ENCODE results near the gene PKP4.

The PKP4 gene

GRCh38 chr2:158723181-158723838, 266.6 kb downstream of the PKP4 start:
- Histone ChIP-seq H3K36me3 (ENCODE audit: insufficient read depth, low read length) (no peaks in the 10 kb centered on the region), H3K9ac (ENCODE audit: insufficient read length) (no peak overlapping the region), H3K27ac (no peak overlapping the region), H3K9me3 (ENCODE audit: low read depth, low read length) (no peaks in the 10 kb centered on the region), H3K4me3 (no peak overlapping the region)
- TF ChIP-seq EZH2 (IDR thresholded peaks at IDR 0.05) (no peak), FOXP2 (optimal IDR thresholded peaks at IDR 0.05; ENCODE audit: control extremely low read depth, extremely low read length, insufficient read depth) (no peak), POLR2AphosphoS5 (IDR thresholded peaks at IDR 0.05; ENCODE audit: borderline replicate concordance, low read depth, low read length) (no peak)
- no peak for DNase-seq (ENCODE audit: low read depth, low spot score)

GRCh38 chr2:158723921-158724802, 267.4 kb downstream of the PKP4 start:
- no peaks in the 10 kb centered on the region for H3K36me3 ChIP-seq (ENCODE audit: insufficient read depth, low read length)
- H3K27ac ChIP-seq = no peak overlapping the region
- no peak overlapping the region for H3K4me3 ChIP-seq
- H3K9ac ChIP-seq (ENCODE audit: insufficient read length) = no peak overlapping the region
- H3K9me3 ChIP-seq (ENCODE audit: low read depth, low read length) = no peaks in the 10 kb centered on the region
- TF ChIP-seq POLR2AphosphoS5 (IDR thresholded peaks at IDR 0.05; ENCODE audit: borderline replicate concordance, low read depth, low read length) = no peak
- no peak for TF ChIP-seq FOXP2 (optimal IDR thresholded peaks at IDR 0.05; ENCODE audit: control extremely low read depth, extremely low read length, insufficient read depth)
- no peak for TF ChIP-seq EZH2 (IDR thresholded peaks at IDR 0.05)
- DNase-seq (ENCODE audit: low read depth, low spot score) = no peak

- H3K4me3 ChIP-seq = no peak overlapping the region
- H3K36me3 ChIP-seq (ENCODE audit: insufficient read depth, low read length) = no peaks in the 10 kb centered on the region
- TF ChIP-seq FOXP2 (optimal IDR thresholded peaks at IDR 0.05; ENCODE audit: control extremely low read depth, extremely low read length, insufficient read depth) (no peak), EZH2 (IDR thresholded peaks at IDR 0.05) (no peak), POLR2AphosphoS5 (IDR thresholded peaks at IDR 0.05; ENCODE audit: borderline replicate concordance, low read depth, low read length) (no peak)
- no peak overlapping the region for H3K9ac ChIP-seq (ENCODE audit: insufficient read length)
- no peak for DNase-seq (ENCODE audit: low read depth, low spot score)
- H3K27ac ChIP-seq = no peak overlapping the region
- H3K9me3 ChIP-seq (ENCODE audit: low read depth, low read length) = no peaks in the 10 kb centered on the region
Observed at GRCh38 chr2:158724803-158725381, 268.1 kb downstream of the PKP4 start.

GRCh38 chr2:158725441-158725891, 268.7 kb downstream of the PKP4 start:
- H3K9me3 ChIP-seq (ENCODE audit: low read depth, low read length) = no peaks in the 10 kb centered on the region
- no peak for DNase-seq (ENCODE audit: low read depth, low spot score)
- no peak overlapping the region for H3K9ac ChIP-seq (ENCODE audit: insufficient read length)
- TF ChIP-seq FOXP2 (optimal IDR thresholded peaks at IDR 0.05; ENCODE audit: control extremely low read depth, extremely low read length, insufficient read depth) (no peak), EZH2 (IDR thresholded peaks at IDR 0.05) (no peak), POLR2AphosphoS5 (IDR thresholded peaks at IDR 0.05; ENCODE audit: borderline replicate concordance, low read depth, low read length) (no peak)
- H3K4me3 ChIP-seq = no peak overlapping the region
- no peak overlapping the region for H3K27ac ChIP-seq
- H3K36me3 ChIP-seq (ENCODE audit: insufficient read depth, low read length) = no peaks in the 10 kb centered on the region

- no peak for DNase-seq (ENCODE audit: low read depth, low spot score)
- H3K27ac ChIP-seq = no peak overlapping the region
- no peak overlapping the region for H3K4me3 ChIP-seq
- no peaks in the 10 kb centered on the region for H3K9me3 ChIP-seq (ENCODE audit: low read depth, low read length)
- no peak overlapping the region for H3K9ac ChIP-seq (ENCODE audit: insufficient read length)
- no peaks in the 10 kb centered on the region for H3K36me3 ChIP-seq (ENCODE audit: insufficient read depth, low read length)
- TF ChIP-seq POLR2AphosphoS5 (IDR thresholded peaks at IDR 0.05; ENCODE audit: borderline replicate concordance, low read depth, low read length) (no peak), FOXP2 (optimal IDR thresholded peaks at IDR 0.05; ENCODE audit: control extremely low read depth, extremely low read length, insufficient read depth) (no peak), EZH2 (IDR thresholded peaks at IDR 0.05) (no peak)
Observed at GRCh38 chr2:158726911-158727592, 270.3 kb downstream of the PKP4 start.

GRCh38 chr2:158728422-158728821, 271.7 kb downstream of the PKP4 start:
- no peak for DNase-seq (ENCODE audit: low read depth, low spot score)
- TF ChIP-seq EZH2 (IDR thresholded peaks at IDR 0.05) = no peak
- TF ChIP-seq POLR2AphosphoS5 (IDR thresholded peaks at IDR 0.05; ENCODE audit: borderline replicate concordance, low read depth, low read length) = no peak
- no peak for TF ChIP-seq FOXP2 (optimal IDR thresholded peaks at IDR 0.05; ENCODE audit: control extremely low read depth, extremely low read length, insufficient read depth)
- H3K36me3 ChIP-seq (ENCODE audit: insufficient read depth, low read length) = no peaks in the 10 kb centered on the region
- H3K9me3 ChIP-seq (ENCODE audit: low read depth, low read length) = no peaks in the 10 kb centered on the region
- H3K9ac ChIP-seq (ENCODE audit: insufficient read length) = no peak overlapping the region
- no peak overlapping the region for H3K4me3 ChIP-seq
- no peak overlapping the region for H3K27ac ChIP-seq

GRCh38 chr2:158729451-158729850, 272.7 kb downstream of the PKP4 start:
- Histone ChIP-seq H3K9ac (ENCODE audit: insufficient read length) (no peak overlapping the region), H3K4me3 (no peak overlapping the region), H3K27ac (no peak overlapping the region), H3K9me3 (ENCODE audit: low read depth, low read length) (no peaks in the 10 kb centered on the region), H3K36me3 (ENCODE audit: insufficient read depth, low read length) (no peaks in the 10 kb centered on the region)
- no peak for TF ChIP-seq FOXP2 (optimal IDR thresholded peaks at IDR 0.05; ENCODE audit: control extremely low read depth, extremely low read length, insufficient read depth)
- TF ChIP-seq POLR2AphosphoS5 (IDR thresholded peaks at IDR 0.05; ENCODE audit: borderline replicate concordance, low read depth, low read length) = no peak
- no peak for TF ChIP-seq EZH2 (IDR thresholded peaks at IDR 0.05)
- DNase-seq (ENCODE audit: low read depth, low spot score) = no peak
